ENCODE results near the gene GABBR1.

GABBR1 gene

GRCh38 chr6:29620630-29621029 is 12.4 kb downstream of the GABBR1 start:
- DNase-seq (ENCODE audit: low spot score) = no peak

DNA sequence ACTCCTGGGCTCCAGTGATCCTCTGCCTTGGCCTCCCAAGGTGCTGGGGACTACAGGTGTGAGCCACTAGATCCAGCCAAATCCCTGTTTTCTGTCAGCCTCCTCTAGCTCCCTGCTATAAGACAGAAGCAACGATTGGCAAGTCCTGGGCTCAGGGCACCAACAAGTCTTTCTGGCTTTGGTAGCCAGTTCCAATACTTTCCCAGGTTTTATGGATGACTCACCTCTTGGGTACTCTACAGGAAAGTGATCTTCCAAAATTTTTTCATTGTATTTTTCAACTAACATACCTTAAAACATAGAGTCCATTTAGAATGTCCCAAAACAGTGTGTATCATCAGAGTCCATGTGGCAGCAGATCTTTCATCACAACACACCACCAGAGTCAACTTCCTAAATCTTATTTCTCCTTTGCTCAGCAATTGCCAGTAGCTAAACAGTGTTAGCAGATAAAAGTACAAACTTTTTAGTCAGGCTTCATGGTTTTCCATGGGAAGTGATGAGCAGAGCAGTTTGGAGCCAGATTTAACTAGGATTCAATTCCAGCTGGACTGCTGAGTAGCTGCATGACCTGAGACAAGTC is 13.3 kb downstream of the GABBR1 start:
- DNase-seq (ENCODE audit: low spot score) = no peak

DNA sequence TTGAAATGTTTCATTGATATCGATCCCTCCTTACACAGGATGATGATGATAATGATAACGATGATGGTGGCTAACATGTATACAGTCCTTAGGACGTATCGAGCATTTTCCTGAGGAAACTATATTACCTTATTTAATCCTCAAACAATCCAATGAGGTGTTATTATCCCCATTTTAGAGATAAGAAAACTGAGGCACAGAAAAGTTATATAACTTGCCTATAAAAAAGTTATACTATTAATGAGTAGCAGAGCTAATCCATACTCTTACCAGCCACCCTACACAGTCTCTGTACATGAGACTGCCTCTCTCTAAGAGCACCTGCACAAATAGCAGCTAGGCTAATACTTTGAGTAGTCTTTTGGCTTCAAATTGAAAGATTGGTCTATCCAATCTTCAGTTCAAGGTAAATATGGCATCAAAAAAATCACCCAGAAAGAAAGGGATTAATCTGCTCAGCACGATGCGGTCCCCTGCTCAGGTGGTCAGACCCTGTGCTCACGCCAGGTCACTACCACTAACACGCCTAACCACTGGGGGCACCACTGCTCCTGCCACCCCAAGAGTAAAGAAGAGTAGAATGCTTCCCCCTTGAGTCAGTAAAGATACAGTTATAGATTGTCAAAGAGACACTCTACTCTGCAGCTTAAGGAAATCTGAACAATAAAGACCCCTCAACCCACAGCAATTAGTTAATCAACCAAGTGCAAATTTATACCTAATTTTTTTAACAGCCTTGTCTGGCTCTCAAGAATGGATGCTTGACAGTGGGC is 15.0 kb downstream of the GABBR1 start:
- no peak for DNase-seq (ENCODE audit: low spot score)

- DNase-seq (ENCODE audit: low spot score) = no peak
These were observed 21.6 kb downstream of the GABBR1 start for GRCh38 chr6:29611426-29611825.

DNA sequence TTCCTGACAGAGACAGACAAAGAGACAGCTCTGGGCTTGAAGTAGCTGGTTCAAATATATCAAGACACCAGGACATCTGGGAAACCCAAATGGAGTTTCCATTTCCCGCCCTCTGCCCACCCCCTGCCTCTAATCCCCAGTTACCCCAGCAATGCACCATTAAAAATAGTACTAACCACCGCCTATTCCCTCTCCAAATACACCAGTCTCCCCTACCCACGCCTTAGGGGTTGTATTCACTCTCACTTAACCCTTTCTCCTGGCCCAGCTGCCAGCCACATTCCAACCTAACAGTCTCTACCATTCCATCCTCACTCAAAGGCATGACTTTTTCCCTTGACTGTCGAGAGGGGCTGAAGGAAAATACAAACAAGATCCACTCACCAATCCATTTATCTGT is 22.4 kb downstream of the GABBR1 start:
- no peak for DNase-seq (ENCODE audit: low spot score)

GRCh38 chr6:29608131-29608530 is 24.9 kb downstream of the GABBR1 start:
- no peak for DNase-seq (ENCODE audit: low spot score)

GRCh38 chr6:29603930-29604329 is 29.1 kb downstream of the GABBR1 start:
- DNase-seq (ENCODE audit: low spot score) = no peak

GRCh38 chr6:29603456-29603855 is 29.5 kb downstream of the GABBR1 start:
- no peak for DNase-seq (ENCODE audit: low spot score)

DNA sequence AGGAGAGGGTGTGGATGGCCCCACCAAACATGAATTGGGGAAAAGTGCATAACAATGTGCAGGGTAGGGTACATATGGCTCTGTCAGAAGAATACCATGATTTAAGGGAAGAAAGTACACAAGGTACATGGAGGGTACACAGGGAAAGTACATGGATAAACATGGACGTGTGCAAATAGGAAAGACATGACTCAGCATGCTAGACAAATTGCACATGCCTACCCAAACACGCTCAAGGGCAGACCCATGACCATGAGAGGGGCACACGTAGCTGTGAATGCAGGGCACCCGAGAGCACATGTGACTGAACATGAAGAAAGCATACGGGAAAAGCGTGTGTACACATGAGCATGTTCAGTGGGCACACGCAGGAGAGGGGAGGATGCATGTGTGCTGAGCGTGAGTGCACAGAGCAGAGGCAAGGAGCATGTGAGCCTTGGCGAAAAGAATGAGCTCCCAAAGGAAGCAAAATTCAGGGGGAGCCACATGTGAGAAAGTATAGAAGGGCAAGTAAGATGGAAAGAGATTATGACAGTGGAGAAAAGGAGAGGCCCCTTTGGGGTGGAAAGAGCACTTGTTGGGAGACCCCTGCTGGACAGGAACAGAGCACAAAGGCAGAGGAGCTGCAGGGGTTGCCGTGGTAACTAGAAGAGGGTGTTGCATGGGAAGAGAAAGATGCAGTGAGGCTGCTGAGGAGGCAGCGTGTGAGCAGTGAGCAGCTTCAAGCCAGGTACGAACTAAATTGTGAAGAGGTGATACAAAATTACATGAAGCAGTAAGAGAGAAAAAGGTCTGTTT is 30.2 kb downstream of the GABBR1 start:
- DNase-seq (ENCODE audit: low spot score) = no peak

- DNase-seq (ENCODE audit: low spot score) = no peak
These were observed 34.7 kb downstream of the GABBR1 start for GRCh38 chr6:29598172-29598747.

DNA sequence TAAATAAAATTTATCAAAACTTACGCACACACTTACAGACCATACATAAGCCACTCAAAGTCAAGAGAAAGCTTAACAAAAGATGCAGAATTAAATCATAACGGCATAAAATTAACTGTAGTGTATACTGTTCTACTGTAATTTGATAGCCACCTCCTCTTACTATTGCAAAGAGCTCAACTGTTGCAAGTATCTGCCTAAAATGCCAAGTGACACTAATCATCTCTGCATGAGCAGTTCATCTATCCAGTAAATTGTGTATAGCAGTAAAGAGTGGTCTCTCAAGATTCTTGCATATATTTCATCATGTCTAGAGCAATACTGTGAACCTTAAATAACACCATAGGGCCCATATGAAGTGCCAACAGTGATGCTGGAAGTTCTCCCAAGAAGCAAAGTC is 35.8 kb downstream of the GABBR1 start:
- no peak for DNase-seq (ENCODE audit: low spot score)

GRCh38 chr6:29596381-29596900 is 36.5 kb downstream of the GABBR1 start:
- DNase-seq (ENCODE audit: low spot score) = no peak

DNA sequence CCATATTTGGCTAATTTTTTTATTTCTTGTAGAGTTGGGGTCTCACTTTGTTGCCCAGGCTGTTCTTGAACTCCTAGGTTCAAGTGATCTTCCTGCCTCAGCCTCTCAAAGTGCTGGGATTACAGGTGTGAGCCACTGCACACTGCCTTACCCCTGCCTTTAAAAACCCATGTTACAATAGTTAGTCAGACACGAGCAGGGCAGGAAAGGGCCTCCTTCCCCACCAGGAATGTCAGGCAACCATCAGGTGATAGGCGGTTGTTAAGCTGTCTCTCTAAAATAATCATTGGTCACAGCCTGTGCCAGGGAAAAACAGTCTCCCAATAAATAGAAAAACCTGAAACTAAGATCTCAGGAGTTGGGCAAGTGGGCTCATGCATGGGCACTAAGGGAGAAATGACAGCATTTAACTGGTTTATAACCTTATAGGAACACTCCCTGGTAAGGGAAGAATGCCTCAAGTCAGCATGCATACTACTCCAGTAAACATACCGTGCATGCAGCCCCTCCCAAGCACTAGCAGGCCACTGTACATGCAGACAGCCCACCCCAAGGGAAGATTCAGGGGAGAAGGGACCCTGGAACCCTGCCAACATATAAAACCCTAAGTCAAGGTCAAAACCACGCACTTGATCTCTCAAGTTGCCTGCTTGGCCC is 39.7 kb downstream of the GABBR1 start:
- DNase-seq (ENCODE audit: low spot score) = no peak

DNA sequence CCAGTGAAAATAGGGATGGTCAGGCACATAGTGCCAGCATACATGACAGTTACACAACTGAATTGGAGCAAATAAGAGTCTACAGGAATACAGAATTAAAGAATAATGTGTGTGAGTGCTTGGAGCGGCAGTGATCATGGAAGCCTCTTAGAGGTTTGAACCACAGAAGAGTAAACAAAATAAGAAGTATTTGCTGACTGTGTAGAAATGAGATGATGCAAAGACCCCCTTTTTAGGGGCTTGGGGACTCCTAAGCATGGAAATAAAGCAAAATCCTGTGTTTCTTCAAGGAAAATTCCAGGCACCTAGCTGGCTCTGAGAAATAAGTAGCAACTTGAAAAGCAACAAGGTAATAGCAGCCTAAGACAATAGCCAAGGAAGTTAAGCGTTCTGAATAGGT is 41.3 kb downstream of the GABBR1 start:
- DNase-seq (ENCODE audit: low spot score) = no peak

GRCh38 chr6:29590218-29590808 is 42.7 kb downstream of the GABBR1 start:
- no peak for DNase-seq (ENCODE audit: low spot score)

DNA sequence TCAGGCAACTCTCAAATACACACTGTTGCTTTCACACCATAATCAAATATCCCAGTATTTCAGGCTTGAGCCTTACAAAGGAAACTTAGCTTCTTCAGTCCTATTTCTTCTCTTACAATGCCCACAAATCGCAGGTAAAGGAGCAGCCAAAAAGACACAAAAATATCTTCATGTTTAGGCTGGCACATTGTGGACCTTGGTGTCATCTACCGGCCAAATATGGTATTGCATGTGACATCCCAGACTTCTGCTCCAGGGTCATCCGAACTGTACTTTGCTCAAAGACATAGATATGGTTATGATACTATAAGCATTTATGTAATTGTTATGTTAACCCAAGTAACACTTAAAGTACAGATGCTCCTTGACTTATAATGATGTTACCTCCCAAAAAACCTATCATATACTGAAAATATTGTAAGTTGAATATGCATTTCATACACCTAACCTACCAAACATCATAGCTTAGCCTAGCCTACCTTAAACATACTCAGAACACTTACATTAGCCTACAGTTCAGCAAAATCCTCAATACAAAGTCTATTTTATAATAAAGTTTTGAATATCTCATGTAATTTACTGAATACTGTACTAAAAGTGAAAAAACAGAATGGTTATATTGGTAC is 43.4 kb downstream of the GABBR1 start:
- peak; percentile 61 for DNase-seq (ENCODE audit: low spot score)

DNA sequence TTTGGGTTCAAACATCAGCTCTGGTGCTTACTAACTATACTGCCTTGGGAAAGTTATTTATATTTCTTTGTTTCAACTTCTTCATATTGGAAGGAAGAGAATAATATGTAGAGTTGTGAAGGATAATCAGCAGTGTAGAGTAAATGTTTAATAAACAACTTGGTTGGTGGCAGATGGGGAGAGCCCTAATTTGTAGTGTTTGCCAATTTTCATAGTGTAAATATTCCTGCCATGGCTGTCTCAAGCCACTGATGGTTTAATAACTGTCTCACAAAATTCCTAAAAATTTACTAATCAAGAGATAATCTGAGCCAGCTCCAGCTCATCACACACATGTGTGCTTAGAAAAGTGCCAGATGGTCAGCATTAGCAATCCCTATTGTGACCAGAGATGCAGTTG is 48.2 kb downstream of the GABBR1 start, which contains the start of gene OR2H2:
OR2H2 (plus strand) TSS at position 301 of the 400 bp plus-strand sequence. CDS start 2,824 bp downstream, outside the sequence.
- no peak for DNase-seq (ENCODE audit: low spot score)

- DNase-seq (ENCODE audit: low spot score) = no peak
These were observed 55.4 kb downstream of the GABBR1 start for GRCh38 chr6:29577544-29577943.

- no peak for DNase-seq (ENCODE audit: low spot score)
These were observed 56.9 kb downstream of the GABBR1 start for GRCh38 chr6:29576056-29576455.

GRCh38 chr6:29567991-29568390 is 65.0 kb downstream of the GABBR1 start:
- DNase-seq (ENCODE audit: low spot score) = no peak

DNA sequence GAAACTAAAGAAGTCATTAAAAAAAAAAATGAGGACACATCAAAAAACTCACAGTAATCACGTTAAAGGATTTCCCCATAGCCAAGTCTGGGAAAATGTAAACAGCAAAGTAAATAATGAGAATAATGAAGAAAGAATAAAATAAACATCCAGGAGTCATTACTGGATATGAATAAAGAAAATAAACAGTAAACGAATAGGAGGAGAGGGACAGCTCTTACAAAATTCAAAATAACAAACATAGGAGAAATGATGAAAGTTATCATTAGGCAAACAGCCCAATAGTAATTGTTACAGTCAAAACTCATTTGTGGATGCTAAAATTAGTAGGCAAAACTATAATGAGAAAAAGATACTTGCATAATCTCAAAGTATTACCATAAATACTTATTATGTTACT is 65.4 kb downstream of the GABBR1 start:
- no peak for DNase-seq (ENCODE audit: low spot score)
